IMR-90 (cell line): Measurements from ENCODE around the gene TNS3.

ENCODE experiments used
- CTCF ChIP-seq: conservative IDR thresholded peaks from 2 replicates; pipeline ENCODE4 v1.5.1; 2012; ENCODE audit warnings: mild to moderate bottlenecking, low read depth, low read length, improper control_type of control experiment
- POLR2A ChIP-seq: IDR thresholded peaks from 2 replicates; pipeline ENCODE4 v1.6.1; 2012; ENCODE audit warnings: mild to moderate bottlenecking, low read depth, low read length

- TF ChIP-seq CTCF (no peak), POLR2A (no peak; the same call in 1 of the 2 replicates)
These were observed 41.9 kb downstream of the TNS3 start for GRCh38 chr7:47540053-47540386.
